ENCODE measurements around the gene MGLL. TPM values are rescaled to one million over a fixed set of nuclear protein-coding genes. Genes with fewer than 3 reads are reported as not detected.
A peak's percentile ranks its signal among the peaks of the same experiment; 100 is the strongest.

Gene MGLL
- total RNA-seq, 3 donors from 2014 or later: 25.8 to 79.5 (median 30.2) TPM

DNA sequence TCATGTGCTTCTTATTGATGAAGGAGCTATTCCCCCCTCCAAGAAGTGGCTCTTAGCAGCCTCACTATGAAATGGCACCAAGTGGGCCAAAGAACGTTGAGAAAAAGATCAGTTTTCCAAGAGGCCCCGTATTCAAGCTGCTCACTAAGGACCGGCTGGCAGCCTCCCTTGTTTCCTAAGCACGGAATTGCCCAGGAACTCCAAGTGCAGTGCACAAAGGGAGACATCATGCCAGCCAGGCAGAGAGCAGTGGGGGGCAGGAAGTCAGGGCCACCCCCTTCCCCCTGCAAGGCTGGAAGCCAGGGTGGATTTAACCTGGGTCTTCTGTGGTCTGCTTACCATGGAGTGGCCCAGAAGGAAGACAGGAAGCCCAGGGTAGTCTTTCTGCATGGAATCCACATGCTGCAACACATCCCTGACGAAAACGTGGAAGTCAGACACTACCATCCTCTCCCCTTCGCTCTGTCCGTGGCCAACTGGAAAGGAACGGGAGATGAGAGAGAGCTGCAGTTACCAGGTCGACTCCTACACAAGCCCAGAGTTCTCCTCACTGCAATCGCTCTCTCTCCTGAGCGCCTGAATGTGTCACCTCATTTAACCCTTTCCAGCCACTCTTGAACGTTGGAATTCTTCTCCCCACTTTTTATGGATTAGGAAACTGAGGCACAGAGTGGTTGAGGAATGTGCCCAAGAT lies 100.1 kb downstream of the MGLL start:
- DNase-seq (ENCODE audit: low spot score in 2 of 2): no peak
- Histone ChIP-seq H3K4me3 (no peak overlapping the region), H3K36me3 (no peaks in the 10 kb centered on the region), H3K4me1 (no peaks in the 10 kb centered on the region), H3K9me3 (no peaks in the 10 kb centered on the region), H3K27ac (peak overlapping the region in 1 of 2 donors; percentile 44), H3K27me3 (no peaks in the 10 kb centered on the region)
- TF ChIP-seq POLR2A (IDR thresholded peaks at IDR 0.05): no peak
- TF ChIP-seq POLR2AphosphoS5 (IDR thresholded peaks at IDR 0.05): no peak
- TF ChIP-seq, protein P1, sequence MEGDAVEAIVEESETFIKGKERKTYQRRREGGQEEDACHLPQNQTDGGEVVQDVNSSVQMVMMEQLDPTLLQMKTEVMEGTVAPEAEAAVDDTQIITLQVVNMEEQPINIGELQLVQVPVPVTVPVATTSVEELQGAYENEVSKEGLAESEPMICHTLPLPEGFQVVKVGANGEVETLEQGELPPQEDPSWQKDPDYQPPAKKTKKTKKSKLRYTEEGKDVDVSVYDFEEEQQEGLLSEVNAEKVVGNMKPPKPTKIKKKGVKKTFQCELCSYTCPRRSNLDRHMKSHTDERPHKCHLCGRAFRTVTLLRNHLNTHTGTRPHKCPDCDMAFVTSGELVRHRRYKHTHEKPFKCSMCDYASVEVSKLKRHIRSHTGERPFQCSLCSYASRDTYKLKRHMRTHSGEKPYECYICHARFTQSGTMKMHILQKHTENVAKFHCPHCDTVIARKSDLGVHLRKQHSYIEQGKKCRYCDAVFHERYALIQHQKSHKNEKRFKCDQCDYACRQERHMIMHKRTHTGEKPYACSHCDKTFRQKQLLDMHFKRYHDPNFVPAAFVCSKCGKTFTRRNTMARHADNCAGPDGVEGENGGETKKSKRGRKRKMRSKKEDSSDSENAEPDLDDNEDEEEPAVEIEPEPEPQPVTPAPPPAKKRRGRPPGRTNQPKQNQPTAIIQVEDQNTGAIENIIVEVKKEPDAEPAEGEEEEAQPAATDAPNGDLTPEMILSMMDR (IDR thresholded peaks at IDR 0.05): no peak
- intact Hi-C loops (cut with DNase I; ENCODE audit: low total_unique reads): no loop called here

DNA sequence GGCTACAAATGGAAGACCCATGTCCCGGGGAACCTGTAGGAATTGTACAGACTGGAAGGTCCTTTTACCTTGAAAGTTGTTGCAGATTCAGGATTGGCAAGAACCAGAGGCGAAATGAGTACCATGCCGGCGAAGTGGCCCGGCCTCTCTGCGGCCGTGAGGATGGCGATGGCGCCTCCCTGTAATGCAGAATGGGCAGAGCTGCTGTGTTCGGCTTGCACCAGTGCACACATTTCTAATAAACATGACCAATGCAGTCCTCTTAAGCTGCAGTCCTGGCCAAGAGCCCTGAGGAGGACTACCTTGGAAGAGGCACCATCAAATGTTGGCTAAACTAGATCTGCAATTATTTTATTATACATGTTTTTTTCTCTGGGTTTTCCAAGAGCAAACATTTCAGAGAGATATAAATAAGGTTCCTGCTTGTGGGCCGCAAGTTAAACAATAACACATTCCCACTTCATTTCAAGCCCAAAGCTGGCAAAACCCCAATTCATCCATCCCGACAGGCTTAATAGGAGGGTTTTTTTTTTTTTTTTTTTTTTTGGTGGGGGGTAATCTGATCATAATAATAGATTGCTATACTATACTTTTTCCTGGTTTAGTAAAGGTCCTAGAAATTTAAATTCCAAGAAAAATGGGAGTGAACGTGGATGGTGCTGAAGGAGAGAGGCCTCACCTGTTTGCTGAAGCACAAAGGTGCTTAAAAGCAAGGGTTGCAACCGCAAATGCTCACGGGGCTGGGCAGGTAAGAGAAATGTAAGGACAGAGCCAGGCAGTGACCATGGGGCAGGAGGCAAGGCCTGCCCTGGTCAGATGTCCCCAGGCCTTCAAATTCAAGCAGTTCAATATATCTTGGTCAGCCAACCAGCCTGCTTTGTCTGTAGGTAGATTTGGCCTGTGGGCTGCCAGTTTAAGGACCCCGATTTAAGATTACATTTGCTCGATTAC lies 101.1 kb downstream of the MGLL start:
- no peaks in the 10 kb centered on the region for H3K4me1 ChIP-seq
- H3K36me3 ChIP-seq: no peaks in the 10 kb centered on the region
- intact Hi-C loops (cut with DNase I; ENCODE audit: low total_unique reads): no loop called here
- no peaks in the 10 kb centered on the region for H3K27me3 ChIP-seq
- DNase-seq (ENCODE audit: low spot score in 2 of 2): no peak
- TF ChIP-seq POLR2A (IDR thresholded peaks at IDR 0.05): no peak
- TF ChIP-seq, protein P1 (IDR thresholded peaks at IDR 0.05): no peak
- TF ChIP-seq POLR2AphosphoS5 (IDR thresholded peaks at IDR 0.05): no peak
- no peaks in the 10 kb centered on the region for H3K9me3 ChIP-seq
- peak overlapping the region in 1 of 2 donors; percentile 35 for H3K27ac ChIP-seq
- H3K4me3 ChIP-seq: no peak overlapping the region

DNA sequence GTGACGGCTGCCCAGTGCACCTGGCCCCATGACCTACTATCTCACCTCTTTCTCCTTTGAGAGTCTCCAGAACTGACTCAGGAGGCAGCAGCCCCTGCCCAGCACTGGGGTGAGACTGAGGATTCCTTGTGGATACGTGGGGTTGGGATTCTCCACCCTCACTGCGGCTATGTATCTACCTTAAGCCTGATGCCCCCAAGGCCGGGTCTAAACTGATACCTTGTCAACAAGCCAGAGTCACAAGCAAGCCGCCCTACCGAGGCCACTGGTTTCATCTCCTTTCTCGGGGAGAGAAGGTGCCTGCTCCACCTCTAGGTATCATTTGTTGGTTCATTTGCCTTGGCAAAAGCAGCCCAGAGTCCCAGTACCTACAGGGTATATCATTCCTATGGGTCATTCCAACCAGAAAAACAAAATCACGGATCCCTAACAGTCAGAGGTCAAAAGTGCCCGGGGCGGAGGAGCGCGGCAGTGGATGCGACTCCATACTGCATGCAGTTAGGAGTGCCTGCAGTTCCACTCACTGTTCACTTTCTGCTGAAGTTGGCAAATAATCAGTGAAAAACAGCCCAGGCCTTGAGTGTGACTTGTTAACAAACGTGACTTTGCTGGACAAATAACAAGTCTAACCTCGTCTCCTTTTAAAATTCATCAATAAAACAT lies 102.0 kb downstream of the MGLL start:
- H3K36me3 ChIP-seq: no peaks in the 10 kb centered on the region
- H3K27ac ChIP-seq: peak overlapping the region in 1 of 2 donors; percentile 32
- TF ChIP-seq POLR2AphosphoS5 (IDR thresholded peaks at IDR 0.05) (no peak), POLR2A (IDR thresholded peaks at IDR 0.05) (no peak)
- TF ChIP-seq, protein P1 (IDR thresholded peaks at IDR 0.05): no peak
- no peaks in the 10 kb centered on the region for H3K9me3 ChIP-seq
- H3K4me3 ChIP-seq: no peak overlapping the region
- no peak for DNase-seq (ENCODE audit: low spot score in 2 of 2)
- intact Hi-C loops (cut with DNase I; ENCODE audit: low total_unique reads): no loop called here
- no peaks in the 10 kb centered on the region for H3K4me1 ChIP-seq
- H3K27me3 ChIP-seq: no peaks in the 10 kb centered on the region

DNA sequence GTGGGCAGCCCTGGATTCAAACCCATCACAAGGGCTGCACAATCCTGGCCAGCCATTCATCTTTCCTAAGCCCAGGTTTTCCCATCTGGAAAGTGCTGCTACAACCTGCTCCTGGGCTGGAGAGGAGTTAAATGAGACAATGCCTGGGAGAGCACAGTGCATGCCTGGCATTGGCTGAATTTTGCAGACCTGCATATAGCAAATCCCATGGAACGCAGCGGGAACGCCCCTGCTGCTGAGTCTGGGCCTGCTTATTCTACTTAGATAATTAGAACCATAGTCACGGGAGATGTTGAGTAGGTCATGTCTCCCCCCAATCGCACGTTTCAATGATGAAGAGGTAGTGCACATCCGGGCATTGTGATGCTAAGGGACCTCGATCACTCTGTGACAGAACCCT lies 102.9 kb downstream of the MGLL start:
- intact Hi-C loops (cut with DNase I; ENCODE audit: low total_unique reads): no loop called here
- TF ChIP-seq POLR2A (IDR thresholded peaks at IDR 0.05) (no peak), POLR2AphosphoS5 (IDR thresholded peaks at IDR 0.05) (no peak)
- TF ChIP-seq, protein P1 (IDR thresholded peaks at IDR 0.05): no peak
- no peak overlapping the region for H3K4me3 ChIP-seq
- no peaks in the 10 kb centered on the region for H3K36me3 ChIP-seq
- no peaks in the 10 kb centered on the region for H3K9me3 ChIP-seq
- H3K27me3 ChIP-seq: no peaks in the 10 kb centered on the region
- H3K27ac ChIP-seq: no peak overlapping the region
- no peaks in the 10 kb centered on the region for H3K4me1 ChIP-seq
- DNase-seq (ENCODE audit: low spot score in 2 of 2): no peak

All from breast epithelium (tissue), 4 donors.